PC-9 (cell line): ENCODE data around the gene ZMIZ1. TPM values are rescaled to one million over a fixed set of nuclear protein-coding genes. Genes with fewer than 3 reads are reported as not detected.
A peak's percentile ranks its signal among the peaks of the same experiment; 100 is the strongest.

Experiments
- BruUV-seq: library from RNA; stranded (reverse); fragments of 400-500 nt; replicated peaks from 2 replicates; lab custom pipeline; 2021; lab: Mats Ljungman, UMichigan
- CTCF ChIA-PET: fragments of 300-600 bp; sonication (Branson Sonifier 250); formaldehyde crosslinking; loops from one replicate; lab custom pipeline; 2022; ENCODE audit warnings: antibody characterized with exemption; lab: Charles Lee
- POLR2A ChIA-PET: fragments of 300-600 bp; sonication (Branson Sonifier 250); formaldehyde crosslinking; loops from one replicate; lab custom pipeline; 2022; ENCODE audit warnings: antibody characterized with exemption; ENCODE audit not compliant: unreplicated experiment; lab: Charles Lee
- DNase-seq, 2 experiments: peaks; one replicate each; pipeline versions ENCODE4 v3.0.0 to v3.0.0-alpha.2; 2015 to 2022; ENCODE audit warnings: mixed read lengths in 1 of 2
- H2AFZ ChIP-seq: fragments of 200-600 bp; sonication (generic); 2 replicates; pipeline ENCODE4 v1.8.1; 2017; ENCODE audit warnings: antibody characterized with exemption
- H3F3A ChIP-seq: fragments of 200-600 bp; sonication (generic); 2 replicates; pipeline ENCODE4 v1.8.1; 2017; ENCODE audit warnings: antibody characterized with exemption, mild to moderate bottlenecking, low read depth; ENCODE audit not compliant: insufficient read depth
- H3K27ac ChIP-seq: fragments of 200-600 bp; sonication (generic); 2 replicates; pipeline ENCODE4 v1.6.1; 2016; ENCODE audit warnings: mixed run types
- H3K27me3 ChIP-seq: fragments of 200-600 bp; sonication (generic); 2 replicates; pipeline ENCODE4 v1.6.1; 2016; ENCODE audit warnings: low read depth, mixed run types; ENCODE audit not compliant: insufficient read depth
- H3K36me3 ChIP-seq: fragments of 200-600 bp; sonication (generic); 2 replicates; pipeline ENCODE4 v1.6.1; 2016; ENCODE audit warnings: low read depth, mixed run types
- H3K4me1 ChIP-seq: fragments of 200-600 bp; sonication (generic); replicated peaks from 2 replicates; pipeline ENCODE4 v1.6.1; 2016; ENCODE audit warnings: mixed run types; ENCODE audit not compliant: insufficient read depth
- H3K4me2 ChIP-seq: fragments of 200-600 bp; sonication (generic); 2 replicates; pipeline ENCODE4 v1.6.1; 2017; ENCODE audit warnings: mixed run types
- H3K4me3 ChIP-seq: fragments of 200-600 bp; sonication (generic); 2 replicates; pipeline ENCODE4 v1.6.1; 2016; ENCODE audit warnings: mixed run types
- H3K79me2 ChIP-seq: fragments of 200-600 bp; sonication (generic); 2 replicates; pipeline ENCODE4 v1.6.1; 2017; ENCODE audit warnings: low read depth, mixed run types
- H3K9me2 ChIP-seq: fragments of 200-600 bp; sonication (generic); 2 replicates; pipeline ENCODE4 v1.8.1; 2017; ENCODE audit warnings: mild to moderate bottlenecking; ENCODE audit not compliant: insufficient read depth
- H3K9me3 ChIP-seq: fragments of 200-600 bp; sonication (generic); 2 replicates; pipeline ENCODE4 v1.8.1; 2016; ENCODE audit warnings: low read depth; ENCODE audit not compliant: insufficient read depth
- H4K20me1 ChIP-seq: fragments of 200-600 bp; sonication (generic); 2 replicates; pipeline ENCODE4 v1.8.1; 2017; ENCODE audit not compliant: insufficient read depth
- EZH2 ChIP-seq: fragments of 200-600 bp; sonication (generic); IDR thresholded peaks from 2 replicates; pipeline ENCODE4 v1.8.0; 2017; ENCODE audit warnings: antibody characterized with exemption, low read depth
- intact Hi-C: fragments of 100-400 bp; cut with micrococcal nuclease; formaldehyde crosslinking; loops from one replicate; pipeline ENCODE4 v1.10.0; 2022; ENCODE audit not compliant: unreplicated experiment
- total RNA-seq: library from RNA; stranded (reverse); gene quantifications from 2 replicates; pipeline ENCODE4 v1.2.3, GENCODE V29; 2021
- TF ChIP-seq, protein P1 (sequence below): fragments of 200-600 bp; sonication (generic); conservative IDR thresholded peaks from 2 replicates; pipeline ENCODE4 v1.6.1; 2017; ENCODE audit warnings: mixed run types, antibody characterized with exemption, mild to moderate bottlenecking, moderate library complexity

ZMIZ1 gene
- total RNA-seq, 1 experiment from 2014 or later: 47.6 TPM

- ChIA-PET CTCF (interaction anchor here (1.4 kb wide), 1 partner anchor 27 kb away, joined by 3 read pairs; no protein-coding TSS in a partner anchor), POLR2A (interaction anchor here (0.7 kb wide), 1 partner anchor 1455 kb away, joined by 3 read pairs; no protein-coding TSS in a partner anchor)
- no peak for DNase-seq
- no peaks in the 10 kb centered on the region for H4K20me1 ChIP-seq
- H3K4me1 ChIP-seq: peaks cover 73% of the 10 kb centered on the region
- H3F3A ChIP-seq: peaks cover 72% of the 10 kb centered on the region; the same call in 1 of the 2 replicates
- H3K9me2 ChIP-seq: no peaks in the 10 kb centered on the region; the same call in 1 of the 2 replicates
- peak overlapping the region; percentile 82 for H3K27ac ChIP-seq
- H3K27me3 ChIP-seq: no peaks in the 10 kb centered on the region
- H3K36me3 ChIP-seq: no peaks in the 10 kb centered on the region; the same call in 1 of the 2 replicates
- H2AFZ ChIP-seq: no peak overlapping the region
- H3K4me3 ChIP-seq: no peak overlapping the region
- TF ChIP-seq, protein P1, sequence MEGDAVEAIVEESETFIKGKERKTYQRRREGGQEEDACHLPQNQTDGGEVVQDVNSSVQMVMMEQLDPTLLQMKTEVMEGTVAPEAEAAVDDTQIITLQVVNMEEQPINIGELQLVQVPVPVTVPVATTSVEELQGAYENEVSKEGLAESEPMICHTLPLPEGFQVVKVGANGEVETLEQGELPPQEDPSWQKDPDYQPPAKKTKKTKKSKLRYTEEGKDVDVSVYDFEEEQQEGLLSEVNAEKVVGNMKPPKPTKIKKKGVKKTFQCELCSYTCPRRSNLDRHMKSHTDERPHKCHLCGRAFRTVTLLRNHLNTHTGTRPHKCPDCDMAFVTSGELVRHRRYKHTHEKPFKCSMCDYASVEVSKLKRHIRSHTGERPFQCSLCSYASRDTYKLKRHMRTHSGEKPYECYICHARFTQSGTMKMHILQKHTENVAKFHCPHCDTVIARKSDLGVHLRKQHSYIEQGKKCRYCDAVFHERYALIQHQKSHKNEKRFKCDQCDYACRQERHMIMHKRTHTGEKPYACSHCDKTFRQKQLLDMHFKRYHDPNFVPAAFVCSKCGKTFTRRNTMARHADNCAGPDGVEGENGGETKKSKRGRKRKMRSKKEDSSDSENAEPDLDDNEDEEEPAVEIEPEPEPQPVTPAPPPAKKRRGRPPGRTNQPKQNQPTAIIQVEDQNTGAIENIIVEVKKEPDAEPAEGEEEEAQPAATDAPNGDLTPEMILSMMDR: no peak
- TF ChIP-seq EZH2: no peak
- intact Hi-C loops: no loop called here
- H3K79me2 ChIP-seq: no peaks in the 10 kb centered on the region
- H3K4me2 ChIP-seq: peak overlapping the region; percentile 59
- no TSS peak for BruUV-seq
- no peaks in the 10 kb centered on the region; the same call in 1 of the 2 replicates for H3K9me3 ChIP-seq
Observed at GRCh38 chr10:79318369-79318768, 249.6 kb downstream of the ZMIZ1 start.

GRCh38 chr10:79319115-79319771 is 250.5 kb downstream of the ZMIZ1 start:
- no peak overlapping the region for H3K4me3 ChIP-seq
- no peaks in the 10 kb centered on the region; the same call in 1 of the 2 replicates for H3K9me3 ChIP-seq
- no TSS peak for BruUV-seq
- no peaks in the 10 kb centered on the region for H3K36me3 ChIP-seq
- H3K79me2 ChIP-seq: no peaks in the 10 kb centered on the region
- no peaks in the 10 kb centered on the region for H4K20me1 ChIP-seq
- DNase-seq: no peak
- CTCF ChIA-PET: no interaction called here
- TF ChIP-seq, protein P1: no peak
- no peak for TF ChIP-seq EZH2
- intact Hi-C loops: no loop called here
- H3K27me3 ChIP-seq: no peaks in the 10 kb centered on the region
- H3K9me2 ChIP-seq: no peaks in the 10 kb centered on the region; the same call in 1 of the 2 replicates
- H3K4me1 ChIP-seq: peaks cover 76% of the 10 kb centered on the region
- peak overlapping the region; percentile 25; the same call in 1 of the 2 replicates for H3K4me2 ChIP-seq
- POLR2A ChIA-PET: no interaction called here
- no peak overlapping the region for H2AFZ ChIP-seq
- H3F3A ChIP-seq: peaks cover 72% of the 10 kb centered on the region; the same call in 1 of the 2 replicates
- peak overlapping the region; percentile 82 for H3K27ac ChIP-seq

GRCh38 chr10:79320316-79320715 is 251.6 kb downstream of the ZMIZ1 start:
- no peaks in the 10 kb centered on the region; the same call in 1 of the 2 replicates for H3K9me2 ChIP-seq
- H3K36me3 ChIP-seq: no peaks in the 10 kb centered on the region
- POLR2A ChIA-PET: no interaction called here
- H4K20me1 ChIP-seq: no peaks in the 10 kb centered on the region
- H2AFZ ChIP-seq: no peak overlapping the region
- H3K4me1 ChIP-seq: peaks cover 76% of the 10 kb centered on the region
- H3K79me2 ChIP-seq: no peaks in the 10 kb centered on the region
- DNase-seq: no peak
- H3K9me3 ChIP-seq: no peaks in the 10 kb centered on the region; the same call in 1 of the 2 replicates
- H3K27me3 ChIP-seq: no peaks in the 10 kb centered on the region
- peak overlapping the region; percentile 25 for H3K4me2 ChIP-seq
- BruUV-seq: no TSS peak
- TF ChIP-seq, protein P1: no peak
- no peak for TF ChIP-seq EZH2
- H3F3A ChIP-seq: peaks cover 66% of the 10 kb centered on the region; the same call in 1 of the 2 replicates
- no peak overlapping the region for H3K4me3 ChIP-seq
- H3K27ac ChIP-seq: peak overlapping the region; percentile 77
- CTCF ChIA-PET: no interaction called here
- intact Hi-C loops: no loop called here
